ENCODE measurements around the gene MED13.

DNA sequence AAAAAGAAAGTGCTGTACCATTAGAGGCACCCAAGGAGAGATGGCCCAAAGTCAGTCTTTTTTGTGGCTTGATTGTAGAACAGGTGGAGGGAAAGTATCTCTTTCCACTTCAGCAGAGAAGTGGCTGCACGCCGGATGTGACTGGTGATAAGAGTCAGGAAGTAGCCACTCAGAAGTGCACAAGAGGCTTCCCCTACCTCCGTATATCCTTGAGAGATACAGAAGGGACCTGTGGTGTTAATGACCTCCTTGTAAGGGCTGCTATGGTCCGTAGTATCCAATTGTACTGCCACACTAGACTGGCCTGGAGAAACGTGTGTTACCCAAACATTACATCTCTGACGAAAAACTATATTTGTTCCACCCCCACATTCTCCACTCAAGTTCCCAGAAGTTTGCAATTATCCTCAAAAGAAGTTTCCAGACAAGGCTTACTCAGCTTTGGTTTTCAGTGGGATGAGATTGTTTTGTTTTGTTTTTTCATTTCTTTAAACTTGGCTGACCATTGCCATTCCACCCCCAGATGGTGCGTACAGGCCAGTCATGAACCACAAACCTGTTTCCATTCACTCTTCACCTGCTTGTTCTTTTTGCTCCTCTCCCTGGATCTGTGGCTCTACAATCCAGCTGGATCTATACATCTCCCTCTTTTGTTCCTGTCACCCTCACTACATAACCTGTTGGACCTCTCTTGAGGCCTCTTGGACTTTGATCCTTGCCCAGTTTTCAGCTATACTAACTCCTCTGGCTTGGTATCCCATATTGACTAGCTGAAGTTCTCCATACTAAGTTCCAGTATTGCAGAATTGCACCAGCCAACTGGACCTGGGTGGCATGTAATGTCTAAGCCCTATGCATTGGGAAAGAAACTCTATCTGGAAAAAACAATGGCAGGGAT, 20.7 kb upstream of the MED13 start:
- TF ChIP-seq EZH2 (IDR thresholded peaks at IDR 0.05; ENCODE audit: insufficient read depth, poor library complexity, severe bottlenecking) (no peak), EZH2phosphoT487 (IDR thresholded peaks at IDR 0.05; ENCODE audit: insufficient read depth, low read depth) (no peak)
